H9 (cell line): ENCODE results near the gene OMP. TPM values are rescaled to one million over a fixed set of nuclear protein-coding genes. Genes with fewer than 3 reads are reported as not detected.

Experiments used
- DNase-seq: peaks from one replicate; pipeline ENCODE4 v3.0.0-alpha.2; 2017
- H2AFZ ChIP-seq: one replicate; pipeline ENCODE4 v1.6.1; 2013; ENCODE audit warnings: mild to moderate bottlenecking, low read length, control low read depth, moderate library complexity
- H2AK5ac ChIP-seq: 2 replicates; pipeline ENCODE4 v1.6.1; 2013; ENCODE audit warnings: low read length, control low read depth, mixed read lengths; ENCODE audit not compliant: insufficient read length
- H2BK120ac ChIP-seq: one replicate; pipeline ENCODE4 v1.6.1; 2013; ENCODE audit warnings: low read depth, mild to moderate bottlenecking, low read length, control low read depth, inconsistent platforms; ENCODE audit not compliant: poor library complexity, severe bottlenecking
- H2BK12ac ChIP-seq: 2 replicates; pipeline ENCODE4 v1.6.1; 2013; ENCODE audit warnings: low read length, control low read depth, mixed read lengths, low read depth; ENCODE audit not compliant: insufficient read length
- H2BK15ac ChIP-seq: 2 replicates; pipeline ENCODE4 v1.6.1; 2013; ENCODE audit warnings: low read depth, low read length, control low read depth
- H2BK20ac ChIP-seq: one replicate; pipeline ENCODE4 v1.6.1; 2013; ENCODE audit warnings: low read depth, mild to moderate bottlenecking, low read length, control low read depth, inconsistent platforms; ENCODE audit not compliant: poor library complexity, severe bottlenecking
- H2BK5ac ChIP-seq: 2 replicates; pipeline ENCODE4 v1.6.1; 2013; ENCODE audit warnings: low read length, control low read depth, mixed read lengths; ENCODE audit not compliant: insufficient read length
- H3K14ac ChIP-seq: 2 replicates; pipeline ENCODE4 v1.6.1; 2013; ENCODE audit warnings: low read length, control low read depth; ENCODE audit not compliant: insufficient read depth
- H3K18ac ChIP-seq: 2 replicates; pipeline ENCODE4 v1.6.1; 2013; ENCODE audit warnings: low read depth, mild to moderate bottlenecking, mixed read lengths, low read length, control low read depth; ENCODE audit not compliant: insufficient read length
- H3K23ac ChIP-seq: 2 replicates; pipeline ENCODE4 v1.6.1; 2013; ENCODE audit warnings: low read length, control low read depth, mixed read lengths, low read depth; ENCODE audit not compliant: insufficient read length
- H3K23me2 ChIP-seq: 2 replicates; pipeline ENCODE4 v1.6.1; 2013; ENCODE audit warnings: low read depth, mild to moderate bottlenecking, mixed read lengths, low read length, control low read depth; ENCODE audit not compliant: insufficient read length, poor library complexity, severe bottlenecking
- H3K27ac ChIP-seq: 2 replicates; pipeline ENCODE4 v1.5.1; 2013; ENCODE audit warnings: low read length, control low read depth, mixed read lengths, low read depth; ENCODE audit not compliant: insufficient read length
- H3K27me3 ChIP-seq: 2 replicates; pipeline ENCODE4 v1.6.1; 2013; ENCODE audit warnings: low read length, control low read depth, inconsistent platforms; ENCODE audit not compliant: insufficient read depth
- H3K4ac ChIP-seq: 2 replicates; pipeline ENCODE4 v1.6.1; 2013; ENCODE audit warnings: low read depth, mild to moderate bottlenecking, control low read depth, inconsistent platforms, low read length, moderate library complexity
- H3K4me1 ChIP-seq: 2 replicates; pipeline ENCODE4 v1.6.1; 2013; ENCODE audit warnings: low read length, control low read depth, inconsistent platforms; ENCODE audit not compliant: insufficient read depth
- H3K4me2 ChIP-seq: 2 replicates; pipeline ENCODE4 v1.6.1; 2013; ENCODE audit warnings: low read length, control low read depth, mixed read lengths; ENCODE audit not compliant: insufficient read length, insufficient read depth
- H3K56ac ChIP-seq: 2 replicates; pipeline ENCODE4 v1.6.1; 2013; ENCODE audit warnings: low read depth, mild to moderate bottlenecking, mixed read lengths, low read length, control low read depth; ENCODE audit not compliant: insufficient read length
- H3K79me1 ChIP-seq: 2 replicates; pipeline ENCODE4 v1.6.1; 2013; ENCODE audit warnings: low read depth, mild to moderate bottlenecking, moderate library complexity, low read length, control low read depth, inconsistent platforms; ENCODE audit not compliant: insufficient read depth, poor library complexity, severe bottlenecking
- H3K79me2 ChIP-seq: 2 replicates; pipeline ENCODE4 v1.6.1; 2013; ENCODE audit warnings: low read length, control low read depth, inconsistent platforms; ENCODE audit not compliant: insufficient read depth
- H3K9ac ChIP-seq: 2 replicates; pipeline ENCODE4 v1.6.1; 2013; ENCODE audit warnings: low read length, control low read depth, mixed read lengths; ENCODE audit not compliant: insufficient read length; ENCODE audit errors: extremely low read depth
- H3K9me3 ChIP-seq: one replicate; pipeline ENCODE4 v1.6.1; 2013; ENCODE audit warnings: low read depth, low read length, inconsistent platforms; ENCODE audit not compliant: control insufficient read depth
- H3T11ph ChIP-seq: one replicate; pipeline ENCODE4 v1.6.1; 2013; ENCODE audit warnings: mild to moderate bottlenecking, low read length, control low read depth, inconsistent platforms
- H4K20me1 ChIP-seq: one replicate; pipeline ENCODE4 v1.6.1; 2013; ENCODE audit not compliant: control insufficient read depth, insufficient read length, insufficient read depth
- H4K5ac ChIP-seq: 2 replicates; pipeline ENCODE4 v1.6.1; 2013; ENCODE audit warnings: low read depth, mild to moderate bottlenecking, mixed read lengths, low read length, control low read depth; ENCODE audit not compliant: insufficient read length
- H4K8ac ChIP-seq: replicated peaks from 2 replicates; pipeline ENCODE4 v1.6.1; 2013; ENCODE audit warnings: low read length, control low read depth, mixed read lengths, low read depth; ENCODE audit not compliant: insufficient read length
- H4K91ac ChIP-seq: 2 replicates; pipeline ENCODE4 v1.6.1; 2013; ENCODE audit warnings: low read depth, mild to moderate bottlenecking, moderate library complexity, mixed read lengths, low read length, control low read depth; ENCODE audit not compliant: insufficient read length
- H3K27ac Mint-ChIP-seq, 3 experiments: 2 replicates in 2 of 3; 3 replicates in 1 of 3; pipeline ENCODE4 v1.8.0; 2020 to 2021; ENCODE audit warnings: mixed read lengths in 3 of 3, mild to moderate bottlenecking in 1 of 3, moderate library complexity in 1 of 3
- H3K27me3 Mint-ChIP-seq: 2 replicates; pipeline ENCODE4 v1.8.0; 2021; ENCODE audit warnings: low read depth, mild to moderate bottlenecking, moderate library complexity, mixed read lengths
- H3K36me3 Mint-ChIP-seq, 3 experiments: 2 replicates in 2 of 3; 3 replicates in 1 of 3; pipeline ENCODE4 v1.8.0; 2020 to 2021; ENCODE audit warnings: low read depth in 3 of 3, mixed read lengths in 3 of 3; ENCODE audit not compliant: insufficient read depth in 1 of 3
- H3K4me1 Mint-ChIP-seq, 2 experiments: 2 replicates each; pipeline ENCODE4 v1.8.0; 2020; ENCODE audit warnings: mixed read lengths in 2 of 2
- H3K4me3 Mint-ChIP-seq, 2 experiments: 2 replicates in 1 of 2; 3 replicates in 1 of 2; pipeline ENCODE4 v1.8.0; 2020 to 2021; ENCODE audit warnings: mild to moderate bottlenecking in 2 of 2, mixed read lengths in 2 of 2, moderate library complexity in 1 of 2
- H3K9me3 Mint-ChIP-seq, 2 experiments: 2 replicates in 1 of 2; 3 replicates in 1 of 2; pipeline ENCODE4 v1.8.0; 2020; ENCODE audit warnings: mild to moderate bottlenecking in 2 of 2, mixed read lengths in 2 of 2, moderate library complexity in 1 of 2
- WGBS: extraction: QIAGEN DNeasy Blood & Tissue Kit; methylation state at CpG from one replicate; pipeline ENCODE4 v1.1.7; 2013; ENCODE audit warnings: missing lambda C conversion rate, low lambda C conversion rate, mixed read lengths; ENCODE audit not compliant: insufficient read length; ENCODE audit errors: extremely low coverage; 5-methylcytosine and 5-hydroxymethylcytosine counted together
- total RNA-seq: library from RNA; stranded (reverse); gene quantifications from 2 replicates; pipeline ENCODE4 v1.2.1, GENCODE V29; 2021
- TF ChIP-seq, protein P1 (sequence below): fragments of 200-600 bp; sonication (generic); conservative IDR thresholded peaks from 3 replicates; pipeline ENCODE4 v1.8.0; 2021; ENCODE audit warnings: antibody characterized with exemption, mild to moderate bottlenecking

The OMP gene
- total RNA-seq, 1 experiment from 2014 or later: not detected

DNA sequence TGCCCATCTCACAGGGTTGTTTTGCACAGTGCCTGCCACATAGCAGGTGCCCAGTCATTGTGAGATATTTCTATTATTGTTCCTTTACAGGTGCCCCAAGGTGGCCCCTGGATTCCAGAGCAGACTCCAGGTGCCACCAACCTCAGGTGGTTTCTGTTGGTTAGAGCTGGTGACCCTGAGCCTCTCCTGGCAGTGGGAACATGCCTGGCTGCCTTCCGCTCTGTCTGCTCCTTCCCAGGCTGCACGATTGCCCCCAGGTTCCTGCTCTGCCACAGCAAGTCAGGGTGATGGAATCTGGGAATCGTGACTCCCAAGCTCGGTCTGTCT, 12.6 kb upstream of the OMP start:
- H2AFZ ChIP-seq: no peak overlapping the region
- H4K5ac ChIP-seq: no peak overlapping the region
- H3K4me2 ChIP-seq: no peak overlapping the region
- H4K8ac ChIP-seq: no peak overlapping the region
- no peak overlapping the region for H2BK12ac ChIP-seq
- H3K79me1 ChIP-seq: no peaks in the 10 kb centered on the region
- H2BK5ac ChIP-seq: no peak overlapping the region
- Mint-ChIP-seq H3K4me3 (no peak overlapping the region), H3K4me1 (peaks cover 6 to 11% of the 10 kb centered on the region in 2 experiments), H3K9me3 (no peaks in the 10 kb centered on the region), H3K36me3 (no peaks in the 10 kb centered on the region; a peak in 2 of 7 replicates), H3K27ac (peak overlapping the region in 1 of 3 experiments; percentile 31; a peak in 2 of 7 replicates), H3K27me3 (no peaks in the 10 kb centered on the region)
- H3K14ac ChIP-seq: no peak overlapping the region
- H3K9me3 ChIP-seq: no peaks in the 10 kb centered on the region
- H3K18ac ChIP-seq: no peak overlapping the region
- TF ChIP-seq, protein P1, sequence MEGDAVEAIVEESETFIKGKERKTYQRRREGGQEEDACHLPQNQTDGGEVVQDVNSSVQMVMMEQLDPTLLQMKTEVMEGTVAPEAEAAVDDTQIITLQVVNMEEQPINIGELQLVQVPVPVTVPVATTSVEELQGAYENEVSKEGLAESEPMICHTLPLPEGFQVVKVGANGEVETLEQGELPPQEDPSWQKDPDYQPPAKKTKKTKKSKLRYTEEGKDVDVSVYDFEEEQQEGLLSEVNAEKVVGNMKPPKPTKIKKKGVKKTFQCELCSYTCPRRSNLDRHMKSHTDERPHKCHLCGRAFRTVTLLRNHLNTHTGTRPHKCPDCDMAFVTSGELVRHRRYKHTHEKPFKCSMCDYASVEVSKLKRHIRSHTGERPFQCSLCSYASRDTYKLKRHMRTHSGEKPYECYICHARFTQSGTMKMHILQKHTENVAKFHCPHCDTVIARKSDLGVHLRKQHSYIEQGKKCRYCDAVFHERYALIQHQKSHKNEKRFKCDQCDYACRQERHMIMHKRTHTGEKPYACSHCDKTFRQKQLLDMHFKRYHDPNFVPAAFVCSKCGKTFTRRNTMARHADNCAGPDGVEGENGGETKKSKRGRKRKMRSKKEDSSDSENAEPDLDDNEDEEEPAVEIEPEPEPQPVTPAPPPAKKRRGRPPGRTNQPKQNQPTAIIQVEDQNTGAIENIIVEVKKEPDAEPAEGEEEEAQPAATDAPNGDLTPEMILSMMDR: no peak
- no peak overlapping the region for H3K4ac ChIP-seq
- no peak overlapping the region for H2BK15ac ChIP-seq
- no peak overlapping the region for H3K9ac ChIP-seq
- no peak overlapping the region for H3K23ac ChIP-seq
- WGBS: no CpG with 5 or more reads among the region's 4 CpGs
- H3K4me1 ChIP-seq: no peaks in the 10 kb centered on the region
- H2AK5ac ChIP-seq: no peak overlapping the region
- H3K27me3 ChIP-seq: no peaks in the 10 kb centered on the region
- H3K79me2 ChIP-seq: no peaks in the 10 kb centered on the region
- no peaks in the 10 kb centered on the region for H4K20me1 ChIP-seq
- no peak overlapping the region for H3K27ac ChIP-seq
- H3K23me2 ChIP-seq: no peaks in the 10 kb centered on the region
- no peak overlapping the region for H3T11ph ChIP-seq
- no peak overlapping the region for H3K56ac ChIP-seq
- no peak overlapping the region for H2BK120ac ChIP-seq
- no peak overlapping the region for H2BK20ac ChIP-seq
- no peak for DNase-seq
- no peak overlapping the region for H4K91ac ChIP-seq
